SW 1271 (cell line): Measurements from ENCODE around the gene SSBP3.
"Not testable (repeated sequence)": the region's sequence is repeated elsewhere in the genome, so short reads cannot be mapped to it uniquely, and the experiment has no call there.

Experiments
- DNase-seq, 2 experiments: peaks; one replicate each; lab custom pipeline; 2025; lab: John Stamatoyannopoulos, UW

The SSBP3 gene

GRCh38 chr1:54244655-54245054 lies 161.5 kb downstream of the SSBP3 start:
- DNase-seq = no peak

- DNase-seq = no peak
Measured at GRCh38 chr1:54243022-54243421, 163.2 kb downstream of the SSBP3 start.

GRCh38 chr1:54241364-54241763 lies 164.8 kb downstream of the SSBP3 start:
- no peak for DNase-seq

GRCh38 chr1:54240741-54241335 lies 165.4 kb downstream of the SSBP3 start:
- DNase-seq = no peak

- DNase-seq = no peak
Measured at GRCh38 chr1:54239631-54240031, 166.6 kb downstream of the SSBP3 start.

DNA sequence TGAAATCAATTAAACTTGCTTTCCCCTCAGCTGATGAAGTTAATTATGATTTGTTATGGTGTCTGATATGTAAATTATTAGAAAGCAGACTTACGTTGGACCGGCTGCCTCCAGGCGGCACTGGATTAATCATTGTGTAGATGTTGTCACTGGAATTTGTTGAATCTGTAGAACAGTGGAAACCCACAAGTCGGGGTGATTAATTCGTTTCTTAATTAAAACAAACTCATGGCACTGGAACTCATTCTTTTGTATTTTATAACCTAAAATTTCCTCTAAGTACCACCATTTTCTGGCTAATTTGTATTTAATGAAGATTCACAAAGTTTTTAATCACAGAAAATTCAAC lies 167.2 kb downstream of the SSBP3 start:
- no peak for DNase-seq

DNA sequence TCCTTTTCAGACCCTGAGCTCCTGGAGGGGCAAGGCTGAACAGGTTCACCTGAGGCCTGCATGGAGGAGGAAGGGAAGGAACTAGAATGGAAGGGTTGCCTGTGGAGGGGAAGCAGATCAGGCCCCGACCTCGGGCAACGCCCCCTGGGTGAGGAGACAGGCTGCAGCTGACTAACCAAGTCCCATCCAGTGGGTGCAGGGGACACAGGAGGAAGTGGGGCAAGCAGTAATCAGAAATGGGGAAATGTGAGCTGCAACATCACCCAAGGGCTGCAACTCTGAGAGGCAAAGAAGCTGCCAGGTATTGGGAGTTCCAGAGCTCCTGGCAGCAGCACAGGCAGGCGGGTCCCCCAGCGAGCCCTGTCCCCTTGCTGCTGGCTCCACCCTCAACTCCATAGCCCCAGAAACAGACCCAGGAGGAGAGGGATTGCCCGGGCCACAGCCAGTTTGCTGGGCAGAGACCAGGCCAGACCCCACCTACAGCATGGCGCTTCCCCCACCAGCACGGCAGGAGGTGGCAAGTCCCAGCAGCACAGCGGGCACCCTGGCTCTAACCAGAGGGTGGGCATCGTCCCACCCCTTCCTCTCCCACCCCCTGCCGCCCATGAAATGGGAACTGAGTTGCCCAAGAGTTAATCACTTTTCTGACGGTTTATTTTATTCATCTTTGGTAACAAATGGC lies 167.7 kb downstream of the SSBP3 start:
- DNase-seq = no peak

- DNase-seq = no peak
Measured at GRCh38 chr1:54237586-54237985, 168.6 kb downstream of the SSBP3 start.

- no peak for DNase-seq
Measured at GRCh38 chr1:54234284-54234683, 171.9 kb downstream of the SSBP3 start.

DNA sequence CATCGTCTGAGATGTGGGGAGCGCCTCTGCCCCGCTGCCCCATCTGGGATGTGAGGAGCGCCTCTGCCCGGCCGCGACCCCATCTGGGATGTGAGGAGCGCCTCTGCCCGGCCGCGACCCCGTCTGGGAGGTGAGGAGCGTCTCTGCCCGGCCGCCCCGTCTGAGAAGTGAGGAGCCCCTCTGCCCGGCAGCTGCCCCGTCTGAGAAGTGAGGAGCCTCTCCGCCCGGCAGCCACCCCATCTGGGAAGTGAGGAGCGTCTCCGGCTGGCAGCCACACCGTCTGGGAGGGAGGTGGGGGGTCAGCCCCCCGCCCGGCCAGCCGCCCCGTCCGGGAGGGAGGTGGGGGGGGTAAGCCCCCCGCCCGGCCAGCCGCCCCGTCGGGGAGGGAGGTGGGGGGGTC lies 173.0 kb downstream of the SSBP3 start:
- not testable (repeated sequence) for DNase-seq

- no peak for DNase-seq
Measured at GRCh38 chr1:54230507-54231339, 175.5 kb downstream of the SSBP3 start.

GRCh38 chr1:54229281-54229891 lies 176.8 kb downstream of the SSBP3 start:
- peak in 1 of 2 experiments; percentile 26 for DNase-seq

- DNase-seq = no peak
Measured at GRCh38 chr1:54228638-54229079, 177.5 kb downstream of the SSBP3 start.

DNA sequence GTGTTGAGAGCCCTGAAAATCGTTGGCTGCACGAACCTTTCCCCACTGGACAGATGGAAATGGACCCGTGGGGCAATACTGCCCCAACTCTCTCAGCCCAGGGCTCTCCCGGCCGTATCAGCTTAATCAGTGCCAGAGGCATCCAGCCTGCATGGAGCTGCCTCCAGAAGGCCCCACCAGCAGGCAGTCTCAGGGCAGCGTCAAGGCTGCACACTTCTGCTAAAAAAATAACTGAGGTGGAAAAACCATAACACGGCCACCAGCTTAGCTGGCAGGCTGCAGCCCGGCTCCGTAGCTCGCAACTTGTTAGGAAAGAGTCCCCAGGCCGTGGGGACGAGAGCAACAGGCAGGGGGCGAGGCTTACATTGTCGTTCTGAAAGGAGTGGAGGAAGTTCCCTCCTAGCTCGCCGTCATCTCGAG lies 178.3 kb downstream of the SSBP3 start:
- DNase-seq = no peak

GRCh38 chr1:54227091-54227602 lies 179.0 kb downstream of the SSBP3 start:
- no peak for DNase-seq

DNA sequence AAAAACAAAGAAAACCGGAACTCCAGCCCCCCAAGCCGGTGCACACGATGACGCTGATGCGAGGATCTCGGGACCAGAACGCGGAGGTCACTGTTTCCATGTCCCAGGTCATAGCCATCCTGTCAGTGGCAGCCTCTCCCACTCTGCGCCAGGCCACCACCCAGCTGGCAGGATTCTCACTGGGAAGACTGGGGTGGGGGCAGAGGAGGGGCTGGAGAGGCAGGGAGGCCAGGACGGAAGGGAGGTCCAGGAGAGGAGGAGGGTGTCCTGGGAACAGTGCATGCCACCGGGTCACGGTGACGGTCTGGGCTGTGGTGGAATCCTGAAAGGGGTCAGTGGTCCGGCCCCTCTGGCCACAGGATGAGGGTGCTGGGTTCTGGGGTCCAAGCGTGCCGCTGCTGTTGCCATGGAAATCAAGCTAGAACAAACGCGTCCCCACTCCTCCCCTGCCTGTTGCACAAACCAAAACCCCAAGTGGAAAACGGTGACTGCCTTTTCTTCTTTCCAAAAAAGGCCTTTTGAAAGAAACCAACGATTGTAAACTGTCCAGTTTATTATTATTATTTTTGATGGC lies 180.1 kb downstream of the SSBP3 start:
- no peak for DNase-seq

DNA sequence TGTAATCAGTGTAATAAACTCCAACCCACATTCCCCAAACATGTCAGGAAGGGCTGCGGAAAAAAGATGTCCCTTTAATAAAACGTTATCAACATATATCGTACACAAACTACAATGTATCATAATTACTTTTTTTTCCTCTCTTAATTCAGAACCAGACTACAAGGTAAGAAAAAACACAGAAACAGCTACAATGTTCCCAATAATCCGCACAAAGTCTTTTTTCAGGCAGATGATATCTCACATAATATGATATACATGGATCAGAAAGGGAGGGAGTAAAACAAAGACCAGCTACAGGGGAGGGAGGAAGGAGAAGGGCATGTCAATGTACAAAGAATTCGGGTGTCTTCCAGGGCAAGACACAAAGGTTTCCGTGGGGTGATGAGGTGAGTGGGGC lies 180.8 kb downstream of the SSBP3 start:
- no peak for DNase-seq

- no peak for DNase-seq
Measured at GRCh38 chr1:54224233-54224632, 182.0 kb downstream of the SSBP3 start.

- no peak for DNase-seq
Measured at GRCh38 chr1:54223441-54224202, 182.6 kb downstream of the SSBP3 start.

- DNase-seq = no peak
Measured at GRCh38 chr1:54222711-54223110, 183.5 kb downstream of the SSBP3 start.

DNA sequence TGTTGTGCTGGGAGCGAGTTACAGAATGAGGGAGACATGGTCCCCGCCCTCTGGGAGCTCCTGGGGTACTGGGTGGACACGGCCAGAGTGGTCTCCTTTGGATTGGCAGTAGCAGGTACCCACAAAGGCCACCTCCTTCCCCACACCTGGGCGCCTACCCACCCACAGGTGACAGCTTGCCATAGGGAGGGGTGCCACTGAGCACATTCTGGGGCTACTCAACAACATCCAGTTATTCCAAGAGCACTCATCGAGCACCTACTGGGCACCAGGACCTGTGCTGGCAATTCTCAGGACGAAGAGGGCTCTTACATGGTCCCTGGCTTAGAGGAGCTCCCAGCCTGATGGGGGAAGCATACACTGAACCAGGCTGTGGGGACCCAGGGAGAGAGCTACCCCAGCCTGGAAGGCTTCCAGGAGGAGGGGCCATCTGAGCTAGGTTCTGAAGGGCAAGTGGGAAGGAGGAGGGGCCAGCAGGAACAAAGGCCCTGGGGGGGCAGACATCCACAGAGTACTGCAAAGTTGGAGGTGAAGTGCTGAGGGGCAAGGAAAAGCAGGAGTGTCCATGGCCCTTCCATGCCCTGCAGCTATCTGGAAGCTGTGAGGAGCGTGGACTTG lies 184.2 kb downstream of the SSBP3 start:
- no peak for DNase-seq
